ENCODE measurements around the gene FBXO11. TPM values are rescaled to one million over a fixed set of nuclear protein-coding genes. Genes with fewer than 3 reads are reported as not detected.

Gene FBXO11
- total RNA-seq, 1 experiment from 2014 or later, result 58.0 TPM

DNA sequence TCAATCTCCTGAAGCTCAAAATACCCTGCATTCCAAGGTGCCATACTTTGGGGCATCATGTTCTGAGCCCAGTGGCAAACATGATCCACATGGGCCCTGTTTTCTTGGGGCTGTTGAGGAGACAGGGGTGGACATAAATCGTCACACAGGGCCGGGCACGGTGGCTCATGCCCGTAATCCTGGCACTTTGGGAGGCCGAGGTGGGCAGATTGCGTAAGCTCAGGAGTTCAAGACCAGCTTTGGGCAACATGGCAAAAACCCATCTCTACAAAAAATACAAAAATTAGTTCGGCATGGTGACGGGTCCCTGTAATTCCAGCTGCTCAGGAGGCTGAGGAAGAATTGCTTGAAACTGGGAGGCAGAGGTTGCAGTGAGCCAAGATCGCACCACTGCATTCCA, 137.0 kb downstream of the FBXO11 start:
- Mint-ChIP-seq H3K4me3 (ENCODE audit: low read depth, unreplicated experiment) (no peak overlapping the region), H3K27ac (ENCODE audit: unreplicated experiment) (no peak overlapping the region), H3K4me1 (ENCODE audit: low read depth, unreplicated experiment) (peaks cover 8% of the 10 kb centered on the region), H3K9me3 (ENCODE audit: low read depth, unreplicated experiment) (peaks cover 7% of the 10 kb centered on the region), H3K27me3 (ENCODE audit: unreplicated experiment) (peaks cover 14% of the 10 kb centered on the region), H3K36me3 (ENCODE audit: insufficient read depth, unreplicated experiment) (no peaks in the 10 kb centered on the region)
- no TSS peak for BruUV-seq (replicated peaks)
- CTCF ChIA-PET, result interaction anchor here (0.7 kb wide), 1 partner anchor 147 kb away, joined by 3 read pairs; no protein-coding TSS in a partner anchor
- intact Hi-C loops (cut with micrococcal nuclease; ENCODE audit: unreplicated experiment), result loop anchor here (5.0 to 10.0 kb wide), 5 partner anchors 115 to 432 kb away; no protein-coding TSS in a partner anchor
- TF ChIP-seq, protein P1, sequence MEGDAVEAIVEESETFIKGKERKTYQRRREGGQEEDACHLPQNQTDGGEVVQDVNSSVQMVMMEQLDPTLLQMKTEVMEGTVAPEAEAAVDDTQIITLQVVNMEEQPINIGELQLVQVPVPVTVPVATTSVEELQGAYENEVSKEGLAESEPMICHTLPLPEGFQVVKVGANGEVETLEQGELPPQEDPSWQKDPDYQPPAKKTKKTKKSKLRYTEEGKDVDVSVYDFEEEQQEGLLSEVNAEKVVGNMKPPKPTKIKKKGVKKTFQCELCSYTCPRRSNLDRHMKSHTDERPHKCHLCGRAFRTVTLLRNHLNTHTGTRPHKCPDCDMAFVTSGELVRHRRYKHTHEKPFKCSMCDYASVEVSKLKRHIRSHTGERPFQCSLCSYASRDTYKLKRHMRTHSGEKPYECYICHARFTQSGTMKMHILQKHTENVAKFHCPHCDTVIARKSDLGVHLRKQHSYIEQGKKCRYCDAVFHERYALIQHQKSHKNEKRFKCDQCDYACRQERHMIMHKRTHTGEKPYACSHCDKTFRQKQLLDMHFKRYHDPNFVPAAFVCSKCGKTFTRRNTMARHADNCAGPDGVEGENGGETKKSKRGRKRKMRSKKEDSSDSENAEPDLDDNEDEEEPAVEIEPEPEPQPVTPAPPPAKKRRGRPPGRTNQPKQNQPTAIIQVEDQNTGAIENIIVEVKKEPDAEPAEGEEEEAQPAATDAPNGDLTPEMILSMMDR (IDR thresholded peaks at IDR 0.05; ENCODE audit: unreplicated experiment), result no peak
- no peak for DNase-seq

- no TSS peak for BruUV-seq (replicated peaks)
- CTCF ChIA-PET, result interaction anchor here (0.6 to 1.4 kb wide), 10 partner anchors 18 to 478 kb away, joined by 3 to 12 read pairs (median 4); partner anchors contain the start of gene MSH2
- intact Hi-C loops (cut with micrococcal nuclease; ENCODE audit: unreplicated experiment), result loop anchor here (5.0 to 10.0 kb wide), 5 partner anchors 113 to 431 kb away; no protein-coding TSS in a partner anchor
- Mint-ChIP-seq H3K27me3 (ENCODE audit: unreplicated experiment) (peaks cover 22% of the 10 kb centered on the region), H3K4me1 (ENCODE audit: low read depth, unreplicated experiment) (peaks cover 8% of the 10 kb centered on the region), H3K4me3 (ENCODE audit: low read depth, unreplicated experiment) (no peak overlapping the region), H3K27ac (ENCODE audit: unreplicated experiment) (no peak overlapping the region), H3K36me3 (ENCODE audit: insufficient read depth, unreplicated experiment) (no peaks in the 10 kb centered on the region), H3K9me3 (ENCODE audit: low read depth, unreplicated experiment) (peaks cover 7% of the 10 kb centered on the region)
- TF ChIP-seq, protein P1 (IDR thresholded peaks at IDR 0.05; ENCODE audit: unreplicated experiment), result peak; percentile 98
- DNase-seq, result peak; percentile 83
Observed at GRCh38 chr2:47767880-47768609, 138.3 kb downstream of the FBXO11 start.

- CTCF ChIA-PET, result interaction anchor here (0.6 to 1.4 kb wide), 10 partner anchors 17 to 478 kb away, joined by 3 to 12 read pairs (median 4); partner anchors contain the start of gene MSH2
- H3K27me3 Mint-ChIP-seq (ENCODE audit: unreplicated experiment), result peaks cover 22% of the 10 kb centered on the region
- BruUV-seq (replicated peaks), result no TSS peak
- TF ChIP-seq, protein P1 (IDR thresholded peaks at IDR 0.05; ENCODE audit: unreplicated experiment), result no peak
- intact Hi-C loops (cut with micrococcal nuclease; ENCODE audit: unreplicated experiment), result loop anchor here (5.0 to 10.0 kb wide), 5 partner anchors 113 to 430 kb away; no protein-coding TSS in a partner anchor
- no peak overlapping the region for H3K4me3 Mint-ChIP-seq (ENCODE audit: low read depth, unreplicated experiment)
- no peak overlapping the region for H3K27ac Mint-ChIP-seq (ENCODE audit: unreplicated experiment)
- peaks cover 8% of the 10 kb centered on the region for H3K4me1 Mint-ChIP-seq (ENCODE audit: low read depth, unreplicated experiment)
- no peaks in the 10 kb centered on the region for H3K36me3 Mint-ChIP-seq (ENCODE audit: insufficient read depth, unreplicated experiment)
- peaks cover 5% of the 10 kb centered on the region for H3K9me3 Mint-ChIP-seq (ENCODE audit: low read depth, unreplicated experiment)
- DNase-seq, result no peak
Observed at GRCh38 chr2:47767497-47767844, 138.8 kb downstream of the FBXO11 start.

- BruUV-seq (replicated peaks), result no TSS peak
- peak; percentile 6 for DNase-seq
- Mint-ChIP-seq H3K9me3 (ENCODE audit: low read depth, unreplicated experiment) (no peaks in the 10 kb centered on the region), H3K4me3 (ENCODE audit: low read depth, unreplicated experiment) (no peak overlapping the region), H3K4me1 (ENCODE audit: low read depth, unreplicated experiment) (peaks cover 11% of the 10 kb centered on the region), H3K27me3 (ENCODE audit: unreplicated experiment) (no peaks in the 10 kb centered on the region), H3K36me3 (ENCODE audit: insufficient read depth, unreplicated experiment) (no peaks in the 10 kb centered on the region), H3K27ac (ENCODE audit: unreplicated experiment) (no peak overlapping the region)
- CTCF ChIA-PET, result interaction anchor here (0.6 kb wide), 1 partner anchor 209 kb away, joined by 4 read pairs; no protein-coding TSS in a partner anchor
- TF ChIP-seq, protein P1 (IDR thresholded peaks at IDR 0.05; ENCODE audit: unreplicated experiment), result no peak
- intact Hi-C loops (cut with micrococcal nuclease; ENCODE audit: unreplicated experiment), result no loop called here
Observed at GRCh38 chr2:47751856-47752414, 154.4 kb downstream of the FBXO11 start.
